ENCODE results near the gene C2orf68. TPM values are rescaled to one million over a fixed set of nuclear protein-coding genes. Genes with fewer than 3 reads are reported as not detected.

Gene C2orf68
- total and polyA plus RNA-seq, 2 of the 13 experiments (the other 11 are each of a cell fraction or from before 2014, with no cell fraction given), result 47.1 to 77.4 TPM

DNA sequence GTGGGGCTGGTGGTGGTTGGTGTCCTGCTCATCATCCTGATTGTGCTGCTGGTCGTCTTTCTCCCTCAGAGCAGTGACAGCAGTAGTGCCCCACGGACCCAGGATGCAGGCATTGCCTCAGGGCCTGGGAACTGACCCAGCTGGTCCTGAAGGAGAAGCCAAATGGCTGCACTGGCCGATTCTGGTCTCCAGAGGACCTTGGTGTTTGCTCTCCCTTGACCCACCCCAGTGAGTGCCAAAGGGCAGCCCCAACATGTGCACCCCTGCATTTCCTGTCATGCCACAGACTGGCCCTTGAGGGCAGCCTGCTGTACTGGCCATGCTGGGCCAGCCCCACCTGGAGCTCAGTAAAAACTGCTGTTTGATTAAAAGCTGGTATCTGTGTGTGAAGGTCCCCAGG, 18.8 kb downstream of the C2orf68 start (continued):
- TF ChIP-seq SNRNP70 (IDR thresholded peaks at IDR 0.05; ENCODE audit: low read depth, low read length), result no peak
- TF ChIP-seq, protein P1, sequence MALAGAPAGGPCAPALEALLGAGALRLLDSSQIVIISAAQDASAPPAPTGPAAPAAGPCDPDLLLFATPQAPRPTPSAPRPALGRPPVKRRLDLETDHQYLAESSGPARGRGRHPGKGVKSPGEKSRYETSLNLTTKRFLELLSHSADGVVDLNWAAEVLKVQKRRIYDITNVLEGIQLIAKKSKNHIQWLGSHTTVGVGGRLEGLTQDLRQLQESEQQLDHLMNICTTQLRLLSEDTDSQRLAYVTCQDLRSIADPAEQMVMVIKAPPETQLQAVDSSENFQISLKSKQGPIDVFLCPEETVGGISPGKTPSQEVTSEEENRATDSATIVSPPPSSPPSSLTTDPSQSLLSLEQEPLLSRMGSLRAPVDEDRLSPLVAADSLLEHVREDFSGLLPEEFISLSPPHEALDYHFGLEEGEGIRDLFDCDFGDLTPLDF (CRISPR knock-in tag; IDR thresholded peaks at IDR 0.05), result no peak
- TF ChIP-seq LRRFIP1 (CRISPR knock-in tag; conservative IDR thresholded peaks at IDR 0.05), result no peak
- no peak for TF ChIP-seq ZNF451 (CRISPR knock-in tag; IDR thresholded peaks at IDR 0.05)
- TF ChIP-seq MEF2D (CRISPR knock-in tag; IDR thresholded peaks at IDR 0.05), result no peak
- TF ChIP-seq POLR2A (IDR thresholded peaks at IDR 0.05; ENCODE audit: insufficient read depth in 1 of 2, low read depth in 2 of 2, low read length in 2 of 2), result no peak
- TF ChIP-seq RAD21 (CRISPR knock-in tag; IDR thresholded peaks at IDR 0.05), result peak; percentile 36; the same call in 1 of the 2 replicates
- 0 out of 2 replicates have a peak, but pooled peaks have one; percentile 10 for TF ChIP-seq ZNF281 (CRISPR knock-in tag; IDR thresholded peaks at IDR 0.05; ENCODE audit: borderline replicate concordance)
- no peak; the same call in 1 of the 2 replicates for TF ChIP-seq HDAC2 (CRISPR knock-in tag; IDR thresholded peaks at IDR 0.05)
- TF ChIP-seq TOE1 (CRISPR knock-in tag; IDR thresholded peaks at IDR 0.05), result no peak
- TF ChIP-seq NCOR1 (IDR thresholded peaks at IDR 0.05; ENCODE audit: borderline replicate concordance, low read length), result no peak
- no peak for TF ChIP-seq GATA4 (IDR thresholded peaks at IDR 0.05; ENCODE audit: borderline replicate concordance, low read depth)
- no peak for TF ChIP-seq ZNF253 (CRISPR knock-in tag; IDR thresholded peaks at IDR 0.05; ENCODE audit: borderline replicate concordance)
- TF ChIP-seq, protein P2, sequence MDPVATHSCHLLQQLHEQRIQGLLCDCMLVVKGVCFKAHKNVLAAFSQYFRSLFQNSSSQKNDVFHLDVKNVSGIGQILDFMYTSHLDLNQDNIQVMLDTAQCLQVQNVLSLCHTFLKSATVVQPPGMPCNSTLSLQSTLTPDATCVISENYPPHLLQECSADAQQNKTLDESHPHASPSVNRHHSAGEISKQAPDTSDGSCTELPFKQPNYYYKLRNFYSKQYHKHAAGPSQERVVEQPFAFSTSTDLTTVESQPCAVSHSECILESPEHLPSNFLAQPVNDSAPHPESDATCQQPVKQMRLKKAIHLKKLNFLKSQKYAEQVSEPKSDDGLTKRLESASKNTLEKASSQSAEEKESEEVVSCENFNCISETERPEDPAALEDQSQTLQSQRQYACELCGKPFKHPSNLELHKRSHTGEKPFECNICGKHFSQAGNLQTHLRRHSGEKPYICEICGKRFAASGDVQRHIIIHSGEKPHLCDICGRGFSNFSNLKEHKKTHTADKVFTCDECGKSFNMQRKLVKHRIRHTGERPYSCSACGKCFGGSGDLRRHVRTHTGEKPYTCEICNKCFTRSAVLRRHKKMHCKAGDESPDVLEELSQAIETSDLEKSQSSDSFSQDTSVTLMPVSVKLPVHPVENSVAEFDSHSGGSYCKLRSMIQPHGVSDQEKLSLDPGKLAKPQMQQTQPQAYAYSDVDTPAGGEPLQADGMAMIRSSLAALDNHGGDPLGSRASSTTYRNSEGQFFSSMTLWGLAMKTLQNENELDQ (CRISPR knock-in tag; IDR thresholded peaks at IDR 0.05; ENCODE audit: borderline replicate concordance), result no peak
- no peak for TF ChIP-seq ZNF644 (CRISPR knock-in tag; IDR thresholded peaks at IDR 0.05; ENCODE audit: low read depth)
- TF ChIP-seq IRF2 (CRISPR knock-in tag; IDR thresholded peaks at IDR 0.05), result no peak
- no peak for TF ChIP-seq SNAI1 (CRISPR knock-in tag; IDR thresholded peaks at IDR 0.05; ENCODE audit: borderline replicate concordance)
- TF ChIP-seq GLI4 (CRISPR knock-in tag; IDR thresholded peaks at IDR 0.05; ENCODE audit: borderline replicate concordance), result no peak
- TF ChIP-seq ZFX (CRISPR knock-in tag; IDR thresholded peaks at IDR 0.05; ENCODE audit: low read depth), result 0 out of 2 replicates have a peak, but pooled peaks have one; percentile 33
- TF ChIP-seq CREBL2 (CRISPR knock-in tag; IDR thresholded peaks at IDR 0.05; ENCODE audit: borderline replicate concordance), result no peak
- TF ChIP-seq ZNF431 (CRISPR knock-in tag; IDR thresholded peaks at IDR 0.05; ENCODE audit: borderline replicate concordance, low read depth), result no peak
- TF ChIP-seq ZNF546 (CRISPR knock-in tag; conservative IDR thresholded peaks at IDR 0.05), result no peak
- no peak for TF ChIP-seq ZIK1 (CRISPR knock-in tag; IDR thresholded peaks at IDR 0.05; ENCODE audit: borderline replicate concordance, low read depth)
